ENCODE data around the gene RBBP9.

GRCh38 chr20:18496042-18496441 lies 983 bp downstream of the RBBP9 start:
- TF ChIP-seq, protein P1, sequence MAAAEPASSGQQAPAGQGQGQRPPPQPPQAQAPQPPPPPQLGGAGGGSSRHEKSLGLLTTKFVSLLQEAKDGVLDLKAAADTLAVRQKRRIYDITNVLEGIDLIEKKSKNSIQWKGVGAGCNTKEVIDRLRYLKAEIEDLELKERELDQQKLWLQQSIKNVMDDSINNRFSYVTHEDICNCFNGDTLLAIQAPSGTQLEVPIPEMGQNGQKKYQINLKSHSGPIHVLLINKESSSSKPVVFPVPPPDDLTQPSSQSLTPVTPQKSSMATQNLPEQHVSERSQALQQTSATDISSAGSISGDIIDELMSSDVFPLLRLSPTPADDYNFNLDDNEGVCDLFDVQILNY (CRISPR knock-in tag; IDR thresholded peaks at IDR 0.05), result no peak
- no peak for TF ChIP-seq IRF2 (CRISPR knock-in tag; IDR thresholded peaks at IDR 0.05; ENCODE audit: borderline replicate concordance, low read depth)
- TF ChIP-seq, protein P2, sequence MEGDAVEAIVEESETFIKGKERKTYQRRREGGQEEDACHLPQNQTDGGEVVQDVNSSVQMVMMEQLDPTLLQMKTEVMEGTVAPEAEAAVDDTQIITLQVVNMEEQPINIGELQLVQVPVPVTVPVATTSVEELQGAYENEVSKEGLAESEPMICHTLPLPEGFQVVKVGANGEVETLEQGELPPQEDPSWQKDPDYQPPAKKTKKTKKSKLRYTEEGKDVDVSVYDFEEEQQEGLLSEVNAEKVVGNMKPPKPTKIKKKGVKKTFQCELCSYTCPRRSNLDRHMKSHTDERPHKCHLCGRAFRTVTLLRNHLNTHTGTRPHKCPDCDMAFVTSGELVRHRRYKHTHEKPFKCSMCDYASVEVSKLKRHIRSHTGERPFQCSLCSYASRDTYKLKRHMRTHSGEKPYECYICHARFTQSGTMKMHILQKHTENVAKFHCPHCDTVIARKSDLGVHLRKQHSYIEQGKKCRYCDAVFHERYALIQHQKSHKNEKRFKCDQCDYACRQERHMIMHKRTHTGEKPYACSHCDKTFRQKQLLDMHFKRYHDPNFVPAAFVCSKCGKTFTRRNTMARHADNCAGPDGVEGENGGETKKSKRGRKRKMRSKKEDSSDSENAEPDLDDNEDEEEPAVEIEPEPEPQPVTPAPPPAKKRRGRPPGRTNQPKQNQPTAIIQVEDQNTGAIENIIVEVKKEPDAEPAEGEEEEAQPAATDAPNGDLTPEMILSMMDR (IDR thresholded peaks at IDR 0.05), result no peak
- TF ChIP-seq FOXJ3 (CRISPR knock-in tag; IDR thresholded peaks at IDR 0.05; ENCODE audit: borderline replicate concordance), result no peak
- no peak for TF ChIP-seq SP1 (CRISPR knock-in tag; conservative IDR thresholded peaks at IDR 0.05)

Measured in WTC11 (cell line).